ENCODE data around the gene CERK. TPM values are rescaled to one million over a fixed set of nuclear protein-coding genes. Genes with fewer than 3 reads are reported as not detected.

The CERK gene
- total RNA-seq, 1 donor from 2014 or later: 145 TPM

- DNase-seq: no peak
- peaks cover 5% of the 10 kb centered on the region for H3K9me3 Mint-ChIP-seq (ENCODE audit: unreplicated experiment)
- H3K4me3 Mint-ChIP-seq (ENCODE audit: unreplicated experiment): no peak overlapping the region
- no peak overlapping the region for H3K27ac Mint-ChIP-seq (ENCODE audit: unreplicated experiment)
- H3K4me1 Mint-ChIP-seq (ENCODE audit: low read depth, unreplicated experiment): peaks cover 1% of the 10 kb centered on the region
- no peak for TF ChIP-seq CTCF (IDR thresholded peaks at IDR 0.05; ENCODE audit: partially characterized antibody, unreplicated experiment)
- H3K36me3 Mint-ChIP-seq (ENCODE audit: unreplicated experiment): no peaks in the 10 kb centered on the region
- H3K27me3 Mint-ChIP-seq (ENCODE audit: unreplicated experiment): no peaks in the 10 kb centered on the region
These were observed 63.1 kb downstream of the CERK start for GRCh38 chr22:46674906-46675305.

DNA sequence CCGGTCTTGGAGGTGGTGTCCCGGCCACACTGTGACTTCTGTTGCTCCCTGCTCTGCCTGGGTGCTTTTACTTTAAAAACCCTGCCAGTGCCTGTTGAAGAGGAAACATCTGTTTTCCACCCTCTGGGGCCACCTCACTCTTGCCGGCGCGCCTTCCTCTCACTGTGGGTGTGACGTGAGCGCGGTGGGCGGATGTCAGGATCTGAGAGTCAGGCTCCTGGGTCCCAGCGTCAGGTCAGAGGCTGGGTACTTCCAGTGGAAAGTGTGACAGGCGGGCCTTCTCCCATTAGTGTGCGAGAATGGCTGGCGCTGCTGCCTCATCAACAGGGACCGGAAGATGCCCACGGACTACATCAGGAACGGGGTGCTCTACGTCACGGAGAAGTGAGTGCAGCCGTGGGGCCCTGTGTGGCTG lies 63.7 kb downstream of the CERK start:
- H3K27ac Mint-ChIP-seq (ENCODE audit: unreplicated experiment): no peak overlapping the region
- no peaks in the 10 kb centered on the region for H3K27me3 Mint-ChIP-seq (ENCODE audit: unreplicated experiment)
- H3K9me3 Mint-ChIP-seq (ENCODE audit: unreplicated experiment): peaks cover 7% of the 10 kb centered on the region

GRCh38 chr22:46673662-46674236 lies 64.3 kb downstream of the CERK start:
- no peak overlapping the region for H3K27ac Mint-ChIP-seq (ENCODE audit: unreplicated experiment)
- peaks cover 1% of the 10 kb centered on the region for H3K4me1 Mint-ChIP-seq (ENCODE audit: low read depth, unreplicated experiment)
- no peaks in the 10 kb centered on the region for H3K27me3 Mint-ChIP-seq (ENCODE audit: unreplicated experiment)
- H3K9me3 Mint-ChIP-seq (ENCODE audit: unreplicated experiment): peaks cover 7% of the 10 kb centered on the region
- no peak for TF ChIP-seq CTCF (IDR thresholded peaks at IDR 0.05; ENCODE audit: partially characterized antibody, unreplicated experiment)
- no peaks in the 10 kb centered on the region for H3K36me3 Mint-ChIP-seq (ENCODE audit: unreplicated experiment)
- H3K4me3 Mint-ChIP-seq (ENCODE audit: unreplicated experiment): no peak overlapping the region
- no peak for DNase-seq

More for the DNA sequence above, 63.7 kb downstream of the CERK start:
- Mint-ChIP-seq H3K4me3 (ENCODE audit: unreplicated experiment) (no peak overlapping the region), H3K36me3 (ENCODE audit: unreplicated experiment) (no peaks in the 10 kb centered on the region), H3K4me1 (ENCODE audit: low read depth, unreplicated experiment) (peaks cover 1% of the 10 kb centered on the region)
- no peak for TF ChIP-seq CTCF (IDR thresholded peaks at IDR 0.05; ENCODE audit: partially characterized antibody, unreplicated experiment)
- DNase-seq: no peak

GRCh38 chr22:46673205-46673604 lies 64.8 kb downstream of the CERK start:
- DNase-seq: no peak
- Mint-ChIP-seq H3K27ac (ENCODE audit: unreplicated experiment) (no peak overlapping the region), H3K27me3 (ENCODE audit: unreplicated experiment) (no peaks in the 10 kb centered on the region), H3K36me3 (ENCODE audit: unreplicated experiment) (no peaks in the 10 kb centered on the region), H3K9me3 (ENCODE audit: unreplicated experiment) (peaks cover 7% of the 10 kb centered on the region), H3K4me1 (ENCODE audit: low read depth, unreplicated experiment) (peaks cover 1% of the 10 kb centered on the region), H3K4me3 (ENCODE audit: unreplicated experiment) (no peak overlapping the region)
- no peak for TF ChIP-seq CTCF (IDR thresholded peaks at IDR 0.05; ENCODE audit: partially characterized antibody, unreplicated experiment)

DNA sequence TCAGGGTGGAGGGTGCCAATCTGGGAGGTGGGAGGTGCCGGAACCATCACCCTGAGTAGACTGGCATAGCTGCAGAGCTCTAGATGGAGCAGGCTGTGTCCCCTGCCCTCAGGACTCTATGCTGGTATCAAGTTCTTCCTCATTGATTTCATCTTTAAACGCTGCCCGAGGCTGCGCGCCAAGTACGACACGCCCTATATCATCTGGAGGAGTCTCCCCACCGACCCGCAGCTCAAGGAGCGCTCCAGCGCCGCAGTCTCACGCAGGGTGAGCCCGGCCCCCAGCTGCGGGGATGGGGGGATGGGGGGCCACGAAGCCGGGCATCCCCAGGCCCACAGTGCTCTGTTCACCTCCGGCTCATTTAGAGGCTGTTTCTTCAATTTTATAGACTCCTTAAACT lies 65.3 kb downstream of the CERK start:
- H3K4me1 Mint-ChIP-seq (ENCODE audit: low read depth, unreplicated experiment): peaks cover 1% of the 10 kb centered on the region
- no peak overlapping the region for H3K4me3 Mint-ChIP-seq (ENCODE audit: unreplicated experiment)
- no peak overlapping the region for H3K27ac Mint-ChIP-seq (ENCODE audit: unreplicated experiment)
- no peaks in the 10 kb centered on the region for H3K27me3 Mint-ChIP-seq (ENCODE audit: unreplicated experiment)
- no peak for TF ChIP-seq CTCF (IDR thresholded peaks at IDR 0.05; ENCODE audit: partially characterized antibody, unreplicated experiment)
- DNase-seq: no peak
- no peaks in the 10 kb centered on the region for H3K36me3 Mint-ChIP-seq (ENCODE audit: unreplicated experiment)
- peaks cover 7% of the 10 kb centered on the region for H3K9me3 Mint-ChIP-seq (ENCODE audit: unreplicated experiment)

Data from glutamatergic neuron (in vitro differentiated cells).